Posterior cingulate gyrus (tissue), 11 donors: ENCODE measurements around the gene SLC35D2.
"Not testable (repeated sequence)": the region's sequence is repeated elsewhere in the genome, so short reads cannot be mapped to it uniquely, and the experiment has no call there.

Experiments
- DNase-seq, 10 donors: peaks; one replicate each; pipeline versions ENCODE4 v3.0.0 to v3.0.0-alpha.2; 2020 to 2021; ENCODE audit warnings: mixed read lengths in 3 of 10
- intact Hi-C: fragments of 100-400 bp; cut with DNase I; formaldehyde crosslinking; loops from one replicate; pipeline ENCODE4 v1.15.1; 2023

The SLC35D2 gene

DNA sequence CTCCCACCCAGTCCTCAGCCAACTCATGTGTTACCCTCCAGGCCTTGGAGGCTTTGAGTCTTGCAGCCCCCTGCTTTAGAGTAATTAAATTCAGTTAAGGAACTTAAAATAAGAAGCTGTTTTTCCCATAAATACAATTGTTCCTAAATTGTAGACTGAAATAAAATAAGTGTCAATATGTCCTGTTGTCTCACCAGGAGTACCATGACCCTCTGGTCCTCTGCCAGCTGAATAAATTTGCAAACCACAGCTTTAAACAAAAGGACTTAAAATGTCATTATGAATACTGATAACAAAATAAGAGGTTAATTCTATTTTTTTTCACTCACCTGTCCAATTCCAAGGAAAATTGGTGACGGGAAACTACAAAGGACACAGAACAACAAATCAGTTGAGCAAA is 15.6 kb downstream of the SLC35D2 start:
- no peak for DNase-seq
- intact Hi-C loops = no loop called here

DNA sequence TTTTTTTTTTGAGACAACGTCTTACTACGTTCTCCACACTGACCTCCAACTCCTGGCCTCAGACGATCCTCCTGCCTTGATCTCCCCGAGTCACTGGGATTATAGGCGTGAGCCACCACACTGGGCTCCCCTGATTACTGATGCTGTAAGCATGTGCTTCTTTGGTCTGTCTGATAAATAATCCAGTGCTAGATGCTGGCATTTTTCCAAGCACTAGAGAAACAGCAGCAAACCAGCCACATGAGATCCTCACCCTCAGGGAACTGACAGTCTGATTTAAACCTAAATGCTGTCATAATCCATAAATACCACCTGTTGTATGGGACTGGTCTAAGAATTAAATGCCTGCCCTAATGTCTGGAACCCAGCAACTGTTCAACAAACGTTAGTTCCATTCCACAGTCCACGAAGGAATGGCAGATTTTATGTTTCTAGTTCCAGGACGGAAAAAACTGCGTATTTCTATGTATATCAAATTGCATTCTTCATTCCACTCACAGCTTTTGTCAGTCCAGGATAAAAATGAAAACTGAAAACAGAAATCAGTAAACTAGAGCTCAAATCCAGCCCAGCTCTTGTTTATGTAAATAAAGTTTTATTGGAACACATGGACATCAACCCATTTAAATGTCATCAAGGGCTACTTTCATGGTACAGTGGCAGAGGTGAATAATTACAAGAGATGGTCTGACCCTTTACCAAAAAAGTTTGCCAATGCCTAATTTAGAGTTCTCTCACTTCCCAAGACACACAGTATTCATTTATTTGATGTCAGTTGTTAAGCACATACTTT is 20.1 kb downstream of the SLC35D2 start:
- intact Hi-C loops = no loop called here
- no peak for DNase-seq

DNA sequence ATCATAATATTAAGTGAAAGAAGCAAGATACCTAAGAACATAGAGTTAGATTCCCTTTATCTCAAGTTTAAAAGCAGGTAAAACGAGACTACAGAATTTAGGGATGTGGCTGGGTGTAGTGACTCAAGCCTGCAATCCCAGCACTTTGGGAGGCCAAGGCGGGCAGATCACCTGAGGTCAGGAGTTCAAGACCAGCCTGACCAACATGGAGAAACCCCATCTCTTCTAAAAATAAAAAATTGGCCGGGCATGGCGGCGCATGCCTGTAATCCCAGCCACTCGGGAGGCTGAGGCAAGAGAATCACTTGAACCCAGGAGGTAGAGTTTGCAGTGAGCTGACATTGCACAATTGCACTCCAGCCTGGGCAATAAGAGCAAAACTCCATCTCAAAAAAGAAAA is 21.4 kb downstream of the SLC35D2 start:
- intact Hi-C loops, DNase-seq: not testable (repeated sequence)

DNA sequence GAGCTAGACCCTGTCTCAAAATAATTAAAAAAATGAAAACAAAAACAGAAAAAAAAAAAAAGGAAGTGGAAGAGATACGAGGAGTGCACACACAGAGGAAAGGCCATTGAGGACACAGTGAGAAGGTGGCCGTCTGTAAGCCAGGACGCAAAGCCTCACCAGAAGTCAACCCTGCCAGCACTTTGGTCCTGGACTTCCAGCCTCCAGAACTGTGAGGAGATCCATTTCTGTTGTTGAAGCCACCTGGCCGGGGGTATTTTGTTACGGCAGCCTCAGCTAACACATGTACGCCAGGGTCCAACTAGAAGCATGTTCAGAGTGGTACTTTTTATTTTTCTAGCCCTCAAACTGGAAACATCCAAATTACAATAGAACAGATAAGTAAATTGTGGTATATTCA is 21.8 kb downstream of the SLC35D2 start:
- intact Hi-C loops = no loop called here
- no peak for DNase-seq

DNA sequence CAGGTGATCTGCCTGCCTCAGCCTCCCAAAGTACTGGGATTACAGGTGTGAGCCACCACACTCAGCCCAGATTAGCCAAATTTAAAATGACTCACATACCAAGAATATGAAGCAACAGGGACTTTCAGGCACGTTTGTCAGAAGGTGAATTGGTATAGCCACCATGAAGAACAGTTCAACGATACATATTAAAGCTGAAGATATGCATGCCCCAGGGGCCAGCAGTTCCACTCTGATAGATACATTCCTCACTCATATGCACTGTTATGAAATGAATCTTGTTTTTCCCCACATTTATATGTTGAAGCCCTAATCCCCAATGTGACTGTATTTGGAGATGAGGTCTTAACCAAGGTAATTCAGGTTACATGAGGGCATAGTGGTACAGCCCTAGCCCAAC is 22.5 kb downstream of the SLC35D2 start:
- DNase-seq = no peak
- intact Hi-C loops = no loop called here

DNA sequence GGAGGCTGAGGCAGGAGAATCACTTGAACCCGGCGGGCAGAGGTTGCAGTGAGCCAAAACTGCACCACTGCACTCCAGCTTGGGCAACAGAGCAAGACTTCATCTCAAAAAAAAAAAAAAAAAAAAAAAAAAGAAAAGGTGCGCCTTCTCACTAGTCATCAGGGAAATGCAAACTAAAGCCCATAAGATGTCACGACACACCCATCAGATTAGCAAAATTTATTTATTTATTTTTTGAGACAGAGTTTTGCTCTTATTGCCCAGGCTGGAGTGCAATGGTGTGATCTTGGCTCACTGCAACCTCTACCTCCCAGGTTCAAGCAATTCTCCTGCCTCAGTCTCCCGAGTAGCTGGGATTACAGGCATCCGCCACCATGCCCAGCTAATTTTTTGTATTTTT is 23.0 kb downstream of the SLC35D2 start:
- intact Hi-C loops, DNase-seq: not testable (repeated sequence)

DNA sequence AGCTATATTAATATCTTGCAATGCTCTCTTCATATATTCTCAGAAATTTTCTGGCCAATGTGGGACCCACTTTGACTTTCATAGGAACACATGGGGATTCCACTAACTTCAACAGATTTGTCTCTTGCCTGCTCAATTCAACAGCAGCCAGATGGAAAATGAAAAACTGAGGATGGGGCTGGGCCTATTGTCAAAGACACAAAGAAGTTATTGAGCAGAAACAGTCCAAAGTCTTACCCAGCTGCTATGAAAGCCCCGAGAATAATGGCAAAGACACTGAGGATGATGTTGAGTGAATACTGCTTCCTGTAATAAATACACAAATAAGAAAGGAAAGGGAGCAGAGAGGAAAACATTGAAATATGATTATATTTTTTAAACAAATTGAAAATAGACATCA is 32.6 kb downstream of the SLC35D2 start:
- intact Hi-C loops = no loop called here
- peak in 1 of 10 donors; percentile 43 for DNase-seq

DNA sequence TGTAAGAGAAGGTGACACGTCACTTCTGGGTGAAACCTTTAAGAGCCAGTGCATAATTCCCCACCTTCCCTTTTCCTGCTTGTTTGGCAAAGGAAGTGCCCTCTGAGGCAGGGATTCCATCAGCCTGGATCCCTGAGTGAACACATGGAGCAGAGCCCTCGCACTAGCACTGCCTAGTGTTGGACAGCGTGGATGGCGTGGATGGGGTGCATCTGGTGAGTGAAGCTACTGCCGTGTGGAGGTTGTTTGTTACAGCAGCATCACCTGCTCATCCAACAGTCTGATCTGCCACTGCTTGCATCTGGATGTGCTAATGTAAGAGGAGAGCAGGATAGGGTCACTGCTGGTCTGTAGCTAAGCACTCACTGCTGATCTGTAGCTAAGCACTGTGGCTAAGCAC is 35.2 kb downstream of the SLC35D2 start:
- no peak for DNase-seq
- intact Hi-C loops = no loop called here

DNA sequence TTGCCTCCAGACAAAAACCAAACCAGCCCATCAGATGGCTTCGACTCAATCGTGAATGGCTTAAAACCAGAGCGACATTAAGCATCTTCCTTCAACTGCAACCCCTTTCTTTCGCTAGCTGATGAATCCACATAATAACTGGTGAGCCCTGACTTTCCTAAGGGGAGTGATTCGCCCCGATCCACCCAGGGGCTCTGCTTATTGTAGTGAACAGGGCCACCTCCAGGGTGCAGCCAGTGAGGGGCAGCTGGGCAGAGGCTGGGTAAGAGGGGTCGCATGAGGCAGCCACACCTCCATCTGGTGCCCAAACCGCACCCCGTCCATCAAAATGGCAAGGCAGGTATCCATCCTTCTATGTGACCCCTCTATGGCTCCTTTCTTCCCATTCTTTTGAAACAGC is 38.0 kb downstream of the SLC35D2 start:
- intact Hi-C loops = no loop called here
- no peak for DNase-seq

DNA sequence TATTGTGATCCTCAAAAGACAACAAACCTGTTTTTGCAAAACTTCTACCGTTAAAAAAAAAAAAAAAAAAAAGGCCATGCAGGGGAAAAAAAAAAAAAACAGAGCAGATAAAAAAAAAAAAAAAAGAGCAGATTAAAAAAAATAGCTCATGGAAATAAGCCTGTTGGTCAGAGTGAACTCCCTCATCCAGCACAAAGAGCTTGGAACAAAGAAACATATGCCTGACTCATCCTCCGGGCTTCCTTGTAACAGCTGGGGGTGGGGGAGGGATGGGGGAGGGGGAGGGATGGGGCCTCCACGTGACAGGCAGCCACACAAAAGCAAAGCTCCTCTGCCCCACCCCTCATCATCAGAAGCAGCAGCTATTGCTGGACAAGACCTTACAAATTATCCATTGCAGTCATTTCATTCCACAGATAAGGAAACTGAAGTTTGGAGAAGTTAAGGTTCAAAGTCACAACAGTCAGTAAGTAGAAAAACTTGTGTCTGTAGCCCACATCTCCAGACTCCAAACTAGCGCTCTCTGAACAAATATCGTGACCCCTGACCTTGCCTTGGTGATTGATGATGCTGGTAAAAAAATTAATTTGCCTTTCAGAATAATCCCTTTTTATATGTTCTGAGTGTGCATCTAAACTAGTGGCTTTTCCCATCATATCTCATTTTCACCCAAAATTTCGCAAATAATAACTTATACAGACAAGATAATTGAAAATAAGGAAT is 38.9 kb downstream of the SLC35D2 start:
- intact Hi-C loops = loop anchor here (5.0 kb wide), 2 partner anchors 38 to 73 kb away; partner anchors contain the start of genes SLC35D2 and ZNF367
- DNase-seq = peak in 5 of 10 donors; percentile 22 to 90 (median 53)

DNA sequence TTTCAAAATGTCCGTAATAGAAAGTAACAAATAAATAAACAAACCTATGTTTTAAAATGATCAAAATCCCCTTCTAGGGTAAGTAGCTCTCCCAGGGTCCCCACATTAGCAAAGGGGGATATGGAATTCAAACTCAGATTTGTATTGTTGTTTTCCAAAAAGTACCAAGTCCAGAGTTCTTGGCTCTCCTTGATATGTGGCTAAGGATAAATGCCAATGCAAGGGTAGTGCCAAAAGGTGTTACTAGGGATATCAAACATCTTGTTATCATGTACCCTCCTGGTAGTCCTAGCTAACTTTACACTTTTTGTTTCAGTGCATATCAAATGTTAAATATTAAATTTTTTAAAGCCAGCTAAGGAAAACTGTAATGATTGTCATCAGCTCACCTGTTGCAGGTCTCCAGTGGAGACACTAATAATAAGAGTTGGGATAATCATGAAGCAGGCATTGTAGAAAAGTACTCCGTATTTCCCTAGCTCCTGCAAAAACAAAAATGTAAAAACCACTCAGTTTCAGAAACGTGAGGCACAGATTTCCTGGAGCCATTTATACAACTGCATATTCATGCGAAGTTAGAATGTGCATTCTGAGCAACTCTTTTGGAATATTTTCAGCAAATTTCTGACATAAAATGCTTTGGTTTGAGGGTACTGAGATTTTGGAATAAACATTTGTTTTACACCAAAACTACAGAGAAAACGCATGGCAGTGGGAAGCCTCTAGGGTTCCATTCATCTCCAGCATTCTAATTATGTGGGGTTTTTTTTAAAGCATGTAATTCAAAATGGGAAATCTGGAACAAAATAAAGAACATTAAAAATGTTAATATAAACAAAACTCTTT is 39.8 kb downstream of the SLC35D2 start:
- intact Hi-C loops = loop anchor here (5.0 kb wide), 2 partner anchors 39 to 74 kb away; partner anchors contain the start of genes SLC35D2 and ZNF367
- DNase-seq = no peak

DNA sequence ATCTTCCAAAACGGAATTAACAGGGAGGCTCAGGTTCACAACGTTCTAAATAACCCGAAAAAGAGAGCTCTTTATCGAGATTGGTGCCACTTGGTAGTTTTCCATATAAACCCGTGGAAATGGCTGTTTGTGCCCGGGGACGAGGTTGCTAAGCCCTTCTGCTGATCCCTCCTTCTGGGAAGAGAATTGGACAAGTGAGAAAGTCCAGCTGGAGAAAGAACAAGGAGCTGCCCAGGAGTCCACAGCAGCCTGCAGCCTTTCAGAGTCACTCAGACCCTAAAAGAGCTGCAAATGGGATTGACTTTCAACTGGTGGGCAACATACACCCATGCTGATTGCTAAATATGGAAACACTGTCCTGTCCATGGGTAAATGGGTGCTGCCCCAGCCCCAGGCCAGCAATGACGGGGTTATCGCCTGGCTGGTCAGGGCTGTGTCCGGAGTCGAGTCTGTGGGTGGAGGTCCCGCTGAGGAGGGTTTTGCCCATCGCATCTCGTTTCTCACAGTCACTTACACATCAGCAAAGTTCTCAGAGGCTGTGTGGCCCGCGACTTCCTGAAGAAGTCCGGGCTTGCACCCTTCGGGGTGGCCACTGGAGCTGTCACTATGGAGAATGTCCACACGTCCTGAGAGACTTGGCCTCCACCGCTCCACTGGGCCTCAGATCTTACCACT is 40.8 kb downstream of the SLC35D2 start:
- intact Hi-C loops = loop anchor here (5.0 kb wide), 2 partner anchors 40 to 75 kb away; partner anchors contain the start of genes SLC35D2 and ZNF367
- peak in 1 of 10 donors; percentile 54 for DNase-seq

DNA sequence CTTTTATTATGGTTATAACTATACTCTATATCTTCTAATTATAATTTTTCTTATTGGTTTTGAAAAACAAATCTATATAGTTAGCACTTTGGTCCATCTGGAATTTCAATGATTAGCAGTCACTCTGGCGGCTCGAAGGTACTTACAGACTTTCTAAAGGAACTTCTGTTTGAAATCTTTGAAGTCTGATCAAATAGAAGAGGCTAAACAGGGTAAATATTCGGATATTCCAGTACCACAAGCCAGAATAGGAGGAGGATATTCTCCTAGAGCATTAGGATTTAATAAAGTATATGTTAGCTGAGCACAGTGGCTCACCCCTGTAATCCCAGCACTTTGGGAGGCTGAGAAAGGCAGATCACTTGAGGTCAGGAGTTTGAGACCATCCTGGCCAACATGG is 42.8 kb downstream of the SLC35D2 start:
- DNase-seq = no peak
- intact Hi-C loops = loop anchor here (5.0 kb wide), 2 partner anchors 42 to 77 kb away; partner anchors contain the start of genes SLC35D2 and ZNF367

DNA sequence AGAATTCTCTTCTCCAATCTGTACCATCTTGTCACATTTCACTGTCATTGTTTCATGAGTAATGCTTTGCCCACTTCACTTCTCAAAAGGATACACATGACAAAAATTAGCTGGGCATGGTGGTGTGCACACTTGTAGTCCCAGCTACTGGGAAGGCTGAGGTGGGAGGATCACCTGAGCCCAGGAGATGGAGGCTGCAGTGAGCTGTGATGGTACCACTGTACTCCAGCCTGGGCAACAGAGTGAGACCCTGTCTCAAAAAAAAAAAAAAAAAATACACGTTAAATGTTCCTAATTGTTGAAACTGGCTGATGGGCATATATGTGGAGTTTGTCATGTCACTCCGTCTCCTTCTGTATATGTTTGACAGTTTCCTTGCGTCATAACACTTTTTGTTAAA is 45.2 kb downstream of the SLC35D2 start:
- intact Hi-C loops = loop anchor here (10.0 kb wide), 1 partner anchor 107 kb away; no protein-coding TSS in a partner anchor

DNA sequence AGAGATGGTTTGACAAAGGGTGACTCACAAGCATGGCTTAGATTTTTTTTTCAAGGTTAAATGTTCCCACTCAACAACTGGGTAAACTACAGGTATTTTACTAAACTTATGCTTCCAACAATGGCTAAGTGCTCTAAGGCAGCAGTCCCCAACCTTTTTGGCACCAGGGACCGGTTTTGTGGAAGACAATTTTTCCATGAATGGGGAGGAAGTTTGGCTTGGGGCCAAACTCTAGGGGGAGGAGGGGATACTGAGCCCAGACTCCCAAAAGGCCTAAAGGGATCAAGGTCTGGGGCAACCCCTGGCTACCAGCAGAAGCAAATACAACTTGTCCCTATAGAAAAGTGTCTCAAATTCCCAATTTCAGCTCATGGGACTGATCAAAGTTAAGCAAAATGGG is 49.6 kb downstream of the SLC35D2 start:
- intact Hi-C loops = loop anchor here (10.0 kb wide), 1 partner anchor 111 kb away; no protein-coding TSS in a partner anchor
- DNase-seq = no peak

More for the DNA sequence above, 45.2 kb downstream of the SLC35D2 start:
- no peak for DNase-seq

DNA sequence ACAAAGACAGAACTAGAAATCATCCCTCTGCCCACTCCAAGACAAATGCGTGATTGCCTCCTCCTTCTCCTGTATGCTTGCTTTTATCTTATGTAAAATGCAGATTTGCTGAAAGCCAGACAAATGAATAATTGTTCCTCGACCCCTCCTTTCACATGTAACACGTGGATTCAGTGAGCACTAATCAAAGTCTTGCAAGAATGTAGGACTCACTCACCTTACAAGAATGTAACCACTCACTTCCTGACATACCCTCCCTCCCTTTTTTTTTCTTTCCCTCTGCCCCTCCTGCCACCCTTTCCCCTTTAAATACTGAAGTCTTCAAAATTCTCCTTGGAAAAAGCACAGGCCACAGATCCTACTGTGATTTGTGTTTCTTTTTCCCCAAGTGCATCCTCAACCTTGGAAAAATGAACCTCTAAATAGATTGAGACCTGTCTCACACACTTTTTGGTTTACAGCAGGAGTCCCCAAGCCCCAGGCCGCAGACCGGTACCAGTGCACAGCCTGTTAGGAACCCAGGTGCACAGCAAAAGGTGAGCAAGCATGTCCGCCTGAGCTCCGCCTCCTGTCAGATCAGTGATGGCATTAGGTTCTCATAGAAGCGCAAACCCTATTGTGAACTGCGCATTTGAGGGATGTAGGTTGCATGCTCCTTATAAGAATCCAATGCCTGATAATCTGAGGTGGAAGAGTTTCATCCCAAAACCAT is 52.1 kb downstream of the SLC35D2 start:
- no peak for DNase-seq
- intact Hi-C loops = loop anchor here (10.0 kb wide), 1 partner anchor 113 kb away; no protein-coding TSS in a partner anchor

DNA sequence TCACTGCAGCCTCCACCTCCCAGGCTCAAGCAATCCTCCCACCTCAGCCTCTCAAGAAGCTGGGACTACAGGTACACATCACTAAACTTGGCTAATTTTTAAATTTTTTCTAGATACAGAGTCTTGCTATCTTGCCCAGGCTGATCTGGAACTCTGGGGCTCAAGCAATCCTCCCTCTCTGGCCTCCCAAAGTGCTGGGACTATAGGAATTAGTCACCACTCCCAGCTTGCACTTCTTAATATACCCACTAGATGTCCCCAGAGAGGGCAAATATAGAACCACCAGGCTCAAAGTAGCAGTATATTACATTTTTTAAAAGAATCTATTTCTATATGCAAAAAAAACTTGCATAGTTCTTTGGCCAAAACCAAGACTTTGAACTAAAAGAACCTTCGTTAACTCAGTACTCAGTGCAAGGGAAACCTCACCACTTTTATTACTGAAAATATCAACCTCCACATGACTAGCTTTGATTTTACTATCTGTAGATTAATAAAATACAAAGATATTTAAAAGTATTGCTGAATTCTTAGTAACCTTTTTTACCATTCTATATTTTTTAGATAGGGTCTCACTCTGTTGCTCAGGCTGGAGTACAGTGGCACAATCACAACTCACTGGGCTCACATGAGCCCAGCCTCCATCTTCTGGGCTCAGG is 55.7 kb downstream of the SLC35D2 start:
- intact Hi-C loops = loop anchor here (2.0 to 5.0 kb wide), 3 partner anchors 85 to 339 kb away; no protein-coding TSS in a partner anchor

DNA sequence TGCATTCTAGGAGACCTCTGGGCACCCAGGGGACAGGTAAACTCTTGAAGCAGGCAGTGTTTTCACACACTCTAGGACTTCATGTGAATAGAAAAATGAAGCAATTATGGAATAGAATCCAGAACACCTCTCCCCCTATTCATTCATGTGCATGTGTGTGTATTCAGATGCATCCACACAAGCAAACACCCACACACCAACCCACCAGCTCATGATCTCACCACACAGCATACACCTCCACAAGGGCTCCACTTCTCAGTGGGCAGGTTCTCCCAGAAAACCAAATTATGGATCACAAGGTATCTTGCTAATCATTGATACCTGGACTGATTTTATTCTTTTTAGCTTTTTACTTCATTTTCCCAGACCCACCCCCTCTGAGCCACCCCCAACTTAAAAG is 60.3 kb downstream of the SLC35D2 start:
- intact Hi-C loops = no loop called here
- no peak for DNase-seq

More for the DNA sequence above, 55.7 kb downstream of the SLC35D2 start:
- peak in 2 of 10 donors; percentile 25 to 45 for DNase-seq
